Tongue (tissue), 2 donors: ENCODE data around the gene ZBP1. TPM values are rescaled to one million over a fixed set of nuclear protein-coding genes. Genes with fewer than 3 reads are reported as not detected.

Experiments used
- DNase-seq: peaks from one replicate; pipeline ENCODE4 v3.0.0-alpha.2; 2015
- total RNA-seq: library from RNA; depleted of rRNA; stranded (reverse); fragments of >200 nt; gene quantifications from one replicate; pipeline ENCODE4 v1.2.3, GENCODE V29; 2014

ZBP1 gene
- total RNA-seq, 1 donor from 2014 or later, result 0.10 TPM

- DNase-seq, result no peak
Measured at GRCh38 chr20:57618091-57618763, 2.0 kb downstream of the ZBP1 start.

- DNase-seq, result no peak
Measured at GRCh38 chr20:57617079-57617795, 3.0 kb downstream of the ZBP1 start.

GRCh38 chr20:57616143-57616951 lies 3.9 kb downstream of the ZBP1 start:
- no peak for DNase-seq

DNA sequence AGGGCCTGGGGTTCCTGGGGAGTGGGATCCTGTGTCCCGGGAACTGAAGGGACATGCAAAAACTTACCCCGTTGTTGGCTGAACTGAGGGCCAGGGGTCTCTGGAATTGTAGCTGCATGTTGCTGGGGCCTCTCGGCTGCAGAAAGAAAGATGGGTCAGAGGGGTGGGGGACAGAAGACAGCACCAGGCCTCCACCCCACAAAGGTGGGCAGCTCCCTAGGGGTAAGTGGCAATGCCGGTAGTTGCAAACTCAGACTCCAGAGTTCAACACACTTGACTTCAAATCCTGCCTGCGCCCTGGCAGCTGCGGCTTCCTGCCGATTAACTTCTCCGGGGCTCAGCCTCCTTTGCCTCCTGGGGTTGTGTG lies 4.8 kb downstream of the ZBP1 start:
- no peak for DNase-seq

- DNase-seq, result no peak
Measured at GRCh38 chr20:57614490-57615444, 5.5 kb downstream of the ZBP1 start.

- no peak for DNase-seq
Measured at GRCh38 chr20:57613481-57613921, 6.7 kb downstream of the ZBP1 start.

GRCh38 chr20:57612916-57613315 lies 7.3 kb downstream of the ZBP1 start:
- no peak for DNase-seq

DNA sequence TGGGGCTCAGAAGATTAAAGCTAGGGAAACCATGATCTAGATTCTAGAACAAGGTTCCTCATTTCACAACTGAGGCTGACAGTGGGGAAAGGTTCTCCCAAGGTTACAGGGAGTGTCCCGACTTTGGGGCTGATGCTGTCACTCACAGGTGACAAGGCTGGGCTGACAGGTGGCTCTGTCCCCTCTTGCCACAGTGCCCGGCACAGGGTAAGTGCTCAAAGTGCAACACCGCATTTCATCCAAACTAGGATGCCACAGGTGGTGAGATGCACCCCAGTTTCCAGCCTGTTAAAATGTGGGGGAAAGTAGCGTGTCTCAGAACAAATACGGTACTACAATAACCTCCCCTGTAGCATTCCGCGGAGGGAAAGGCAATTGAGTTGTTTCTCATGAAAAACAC lies 7.8 kb downstream of the ZBP1 start:
- no peak for DNase-seq

GRCh38 chr20:57611586-57612311 lies 8.5 kb downstream of the ZBP1 start:
- no peak for DNase-seq

DNA sequence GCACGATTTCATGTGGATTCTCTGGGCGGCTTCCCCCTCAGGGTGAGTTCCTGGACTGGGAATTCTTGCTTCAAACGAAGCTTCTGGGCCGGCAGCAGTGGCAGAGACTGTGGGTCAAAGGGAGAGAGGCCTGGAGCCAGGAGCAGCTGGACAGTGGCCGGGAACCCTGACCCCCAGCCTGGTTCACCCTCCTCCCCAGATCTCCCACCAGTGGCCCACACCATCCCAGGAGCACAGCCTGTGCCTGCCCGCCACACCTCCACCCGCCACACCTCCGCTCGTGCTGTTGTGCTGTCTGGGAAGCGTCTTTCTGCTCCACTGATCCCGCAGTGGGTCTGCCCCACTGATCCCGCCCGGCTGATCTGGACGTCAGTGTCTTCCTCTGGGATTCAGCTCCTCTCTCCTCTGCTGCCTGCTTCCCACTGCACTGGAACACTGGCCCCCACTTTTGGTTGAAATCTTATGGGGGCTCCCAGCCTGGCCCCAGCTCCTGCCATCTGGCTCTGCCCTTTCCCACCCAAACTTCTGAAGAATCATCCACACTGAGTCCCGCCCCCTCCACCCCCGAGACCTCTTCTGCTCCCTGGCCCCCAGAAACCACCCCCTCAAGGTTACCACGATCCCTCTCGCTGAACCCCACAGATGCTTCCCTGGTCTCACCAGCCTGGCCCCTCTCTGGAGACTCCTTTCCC lies 9.8 kb downstream of the ZBP1 start:
- no peak for DNase-seq

DNA sequence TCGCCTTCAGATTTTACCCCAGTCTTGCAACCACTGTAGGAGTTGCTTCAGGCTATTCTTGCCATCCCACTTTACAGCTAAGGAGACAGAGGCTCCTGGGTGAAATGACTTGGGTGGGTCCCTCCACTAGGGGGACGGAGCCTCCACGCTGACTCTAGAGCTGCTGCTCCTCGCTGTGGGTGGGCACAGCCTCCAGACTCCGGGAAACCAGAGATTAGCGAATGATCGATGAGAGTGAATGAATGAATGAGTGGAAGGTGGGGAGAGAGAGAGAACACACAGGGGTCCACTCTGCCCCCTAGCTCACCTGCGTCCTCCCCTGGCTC lies 10.4 kb downstream of the ZBP1 start:
- no peak for DNase-seq

DNA sequence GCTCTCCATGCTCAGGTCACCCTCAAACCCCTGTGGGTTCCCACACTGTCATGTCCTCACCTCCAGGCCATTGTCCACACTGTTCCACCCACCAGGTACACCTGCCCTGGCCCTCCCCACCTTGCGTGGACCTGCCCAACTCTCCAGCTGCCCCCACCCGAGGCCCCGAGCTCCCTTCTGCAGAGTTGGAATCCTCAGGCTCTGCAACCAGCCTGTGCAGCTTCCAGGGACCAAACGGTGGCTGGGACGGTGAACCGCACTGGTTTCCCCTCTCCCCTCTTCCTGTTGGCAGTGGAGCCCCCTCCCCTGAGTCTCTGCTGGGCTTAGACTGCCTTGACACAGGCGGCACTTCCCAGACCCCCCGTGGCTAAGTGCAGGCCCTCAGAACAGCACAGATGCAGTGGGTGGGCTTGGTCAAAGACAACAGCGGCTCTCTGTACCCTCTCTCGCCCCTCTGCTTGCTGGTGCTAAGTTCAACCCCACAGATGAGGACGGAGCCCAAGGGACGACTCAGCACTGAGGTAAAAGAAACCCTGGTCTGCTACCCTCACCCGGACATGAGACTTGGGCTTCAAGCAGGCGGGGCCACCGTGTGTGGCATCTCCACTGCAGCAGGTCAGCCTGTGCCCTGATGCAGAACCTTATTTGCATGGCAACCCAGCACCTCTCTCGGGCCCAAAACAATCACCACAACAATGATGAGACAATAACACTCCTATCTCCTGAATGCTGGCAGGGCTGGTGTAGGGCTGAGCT lies 11.0 kb downstream of the ZBP1 start:
- DNase-seq, result no peak

DNA sequence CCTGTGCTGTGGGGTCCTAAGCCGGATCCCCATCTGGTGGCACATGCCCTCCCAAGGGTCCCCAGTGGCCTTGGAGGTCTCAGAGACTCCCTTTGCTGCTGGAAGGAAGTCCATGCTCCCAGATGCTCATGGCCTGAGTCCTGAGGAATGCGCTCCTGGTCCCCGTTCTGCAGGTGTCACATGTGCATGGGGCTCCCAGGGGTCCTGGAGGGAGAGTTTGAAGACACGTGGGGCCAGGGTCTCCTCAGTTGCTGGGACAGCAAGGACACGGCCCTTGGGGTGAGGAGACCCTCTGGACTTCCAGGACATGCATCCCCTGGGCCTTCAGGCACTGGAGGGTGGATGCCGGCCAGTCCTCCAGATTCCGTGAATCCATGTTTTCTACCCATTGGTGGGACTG lies 11.7 kb downstream of the ZBP1 start:
- DNase-seq, result no peak

DNA sequence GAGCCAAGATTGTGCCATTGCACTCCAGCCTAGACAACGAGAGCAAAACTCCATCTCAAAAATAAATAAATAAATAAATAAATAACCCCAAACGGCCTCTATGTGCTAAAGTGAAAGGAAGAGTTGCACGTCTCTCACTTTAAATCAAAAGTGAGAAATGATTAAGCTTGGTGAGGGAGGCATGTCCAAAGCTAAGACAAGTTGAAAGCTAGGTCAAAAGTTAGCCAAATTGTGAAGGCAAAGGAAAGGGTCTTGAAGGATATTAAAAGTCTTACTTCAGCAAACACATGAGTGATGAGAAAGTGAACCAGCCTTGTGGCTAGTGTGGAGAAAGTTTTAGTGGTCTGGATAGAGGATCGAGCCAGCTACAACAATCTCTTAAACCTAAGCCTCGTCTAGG lies 14.3 kb downstream of the ZBP1 start:
- DNase-seq, result no peak

DNA sequence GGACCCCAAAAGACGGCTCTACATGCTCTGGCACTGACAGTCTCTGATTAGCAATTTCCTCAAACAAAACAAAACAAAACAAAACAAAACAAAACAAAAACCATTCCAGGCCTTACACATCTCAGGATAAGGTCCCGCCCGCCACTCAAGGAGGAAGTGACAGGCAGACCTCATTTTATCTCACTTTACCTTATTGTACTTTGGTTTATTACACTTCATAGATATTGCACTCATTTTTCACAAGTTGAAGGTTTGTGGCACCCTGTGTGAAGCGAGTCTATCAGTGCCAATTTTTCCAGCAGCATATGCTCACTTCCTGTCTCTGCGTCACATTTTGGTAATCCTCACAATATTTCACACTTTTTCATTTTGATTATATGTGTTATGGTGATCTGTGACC lies 15.2 kb downstream of the ZBP1 start:
- DNase-seq, result no peak

- no peak for DNase-seq
Measured at GRCh38 chr20:57603120-57603519, 17.1 kb downstream of the ZBP1 start.

DNA sequence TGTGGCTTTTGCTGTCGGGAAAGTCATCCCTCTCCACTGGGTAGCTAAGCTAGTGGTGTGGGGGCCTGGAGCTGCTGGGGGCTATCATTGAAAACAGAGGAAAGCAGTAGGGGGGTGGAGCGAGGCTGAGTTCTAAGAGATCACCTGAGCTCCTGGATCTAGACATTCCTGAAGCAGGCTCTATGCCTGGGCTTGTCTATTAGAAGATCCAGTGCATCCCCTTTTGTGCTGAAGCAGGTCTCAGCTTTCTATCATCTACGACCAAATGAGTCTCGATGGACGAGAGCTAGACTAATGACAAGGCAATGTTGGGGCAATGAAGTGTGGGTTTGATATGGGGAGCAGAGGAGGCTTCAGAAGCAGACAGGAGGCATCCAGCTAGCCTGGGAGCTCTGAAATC lies 18.5 kb downstream of the ZBP1 start:
- no peak for DNase-seq

GRCh38 chr20:57601211-57601570 lies 19.0 kb downstream of the ZBP1 start:
- no peak for DNase-seq

GRCh38 chr20:57600320-57601210 lies 19.7 kb downstream of the ZBP1 start:
- DNase-seq, result no peak
